ENCODE results near the gene NKX1-2. TPM values are rescaled to one million over a fixed set of nuclear protein-coding genes. Genes with fewer than 3 reads are reported as not detected.

NKX1-2 gene
- total RNA-seq, 1 experiment from 2014 or later = 0.36 TPM

DNA sequence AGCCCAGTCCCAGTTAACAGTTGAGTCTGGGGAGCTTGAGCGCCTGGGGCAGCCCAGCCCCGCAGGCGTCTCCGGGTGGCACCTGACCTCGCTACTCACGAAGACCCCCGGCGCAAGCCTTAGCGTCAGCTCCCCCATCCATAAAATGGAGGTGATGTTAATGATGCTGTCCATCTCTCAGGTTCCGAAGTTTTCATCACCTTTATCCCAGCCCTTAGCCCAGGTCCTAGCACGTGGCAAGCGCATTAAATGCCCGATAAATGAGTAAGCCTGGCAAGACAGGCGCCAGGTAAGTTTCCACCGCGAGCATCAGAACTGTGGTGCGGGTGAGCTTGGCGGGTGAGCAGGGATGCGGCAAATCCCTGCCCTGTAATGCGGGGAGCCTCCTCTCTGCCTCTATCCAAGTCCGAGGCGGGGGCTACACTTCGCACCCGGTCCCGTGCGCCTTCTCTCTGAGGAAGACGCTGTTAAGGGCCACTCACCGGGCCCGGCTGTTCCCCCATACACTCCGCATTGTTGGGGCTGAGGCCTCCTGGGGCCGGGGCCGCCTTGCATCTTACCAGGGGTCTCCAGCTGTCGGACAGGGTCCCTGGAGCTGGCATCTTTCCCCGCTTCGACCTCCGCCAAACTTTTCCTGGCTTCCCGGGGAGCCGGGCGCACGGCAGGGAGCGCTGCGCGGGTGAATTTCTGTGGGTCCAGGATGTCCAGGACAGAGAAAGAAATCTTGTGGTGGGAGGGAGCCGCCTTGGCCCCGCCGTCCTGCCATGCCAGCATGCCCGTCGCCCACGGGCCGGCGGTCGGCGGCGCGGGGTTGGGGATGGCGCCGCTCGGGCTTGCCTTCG lies 444 bp downstream of the NKX1-2 start:
- H4K20me1 ChIP-seq (ENCODE audit: low read length) = no peaks in the 10 kb centered on the region
- ATAC-seq (peak; percentile 27; the same call in 1 of the 2 replicates), DNase-seq (peak; percentile 39)
- H3F3A ChIP-seq (ENCODE audit: low read length, unreplicated experiment) = no peaks in the 10 kb centered on the region
- CTCF ChIA-PET = no interaction called here
- H3K4me3 ChIP-seq (ENCODE audit: low read length) = peak overlapping the region; percentile 59
- H3K27me3 ChIP-seq (ENCODE audit: low read length) = peaks cover 34% of the 10 kb centered on the region
- H3K79me2 ChIP-seq (ENCODE audit: low read length) = no peaks in the 10 kb centered on the region
- POLR2A ChIA-PET (ENCODE audit: unreplicated experiment) = no interaction called here
- no peaks in the 10 kb centered on the region for H3K9me2 ChIP-seq (replicated peaks; ENCODE audit: low read length)
- H3K27ac ChIP-seq (ENCODE audit: low read length) = no peak overlapping the region
- peak overlapping the region; percentile 79 for H3K4me2 ChIP-seq (ENCODE audit: low read length)
- peaks cover 3% of the 10 kb centered on the region; the same call in 1 of the 2 replicates for H3K4me1 ChIP-seq (ENCODE audit: insufficient read depth, low read length)
- H3K9ac ChIP-seq (ENCODE audit: low read length) = no peak overlapping the region
- TF ChIP-seq EZH2phosphoT487 (IDR thresholded peaks at IDR 0.05; ENCODE audit: borderline replicate concordance, low read length) (0 out of 2 replicates have a peak, but pooled peaks have one; percentile 54), EZH2 (IDR thresholded peaks at IDR 0.05; ENCODE audit: low read length, unreplicated experiment) (no peak)
- no peaks in the 10 kb centered on the region for H3K9me3 ChIP-seq (ENCODE audit: low read length)
- intact Hi-C loops (cut with micrococcal nuclease) = no loop called here
- no peaks in the 10 kb centered on the region for H3K36me3 ChIP-seq (ENCODE audit: low read depth, low read length)
- no TSS peak for BruUV-seq (replicated peaks)
- H2AFZ ChIP-seq (ENCODE audit: low read length) = no peak overlapping the region

DNA sequence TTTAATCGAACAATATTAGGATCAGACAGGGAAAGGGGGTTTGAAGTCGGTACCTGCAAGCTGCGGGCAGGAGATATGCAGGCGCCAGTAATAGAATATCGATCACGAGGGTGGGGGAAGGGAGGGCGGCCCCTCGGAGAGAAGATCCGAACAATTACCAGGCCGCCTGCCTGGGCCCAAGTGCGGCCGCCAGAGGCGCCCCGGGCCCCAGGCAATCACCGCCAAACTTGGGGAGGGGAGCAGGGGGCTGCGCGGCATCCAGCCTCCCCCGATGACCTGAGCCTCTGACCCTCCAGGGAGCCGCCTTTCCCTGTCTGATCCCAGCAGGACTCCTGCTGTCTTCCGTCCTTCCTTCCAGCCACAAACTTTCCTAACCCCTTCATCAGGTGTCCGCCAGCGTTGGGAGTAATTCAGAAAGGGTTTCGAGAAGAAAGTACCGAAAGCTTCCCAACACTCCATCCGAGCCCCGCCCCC lies 1.1 kb downstream of the NKX1-2 start:
- H3K27me3 ChIP-seq (ENCODE audit: low read length) = peaks cover 30% of the 10 kb centered on the region
- H3F3A ChIP-seq (ENCODE audit: low read length, unreplicated experiment) = no peaks in the 10 kb centered on the region
- H3K9me3 ChIP-seq (ENCODE audit: low read length) = no peaks in the 10 kb centered on the region
- ATAC-seq (no peak), DNase-seq (no peak)
- intact Hi-C loops (cut with micrococcal nuclease) = no loop called here
- POLR2A ChIA-PET (ENCODE audit: unreplicated experiment) = no interaction called here
- H3K9ac ChIP-seq (ENCODE audit: low read length) = no peak overlapping the region
- H2AFZ ChIP-seq (ENCODE audit: low read length) = no peak overlapping the region
- BruUV-seq (replicated peaks) = no TSS peak
- no peaks in the 10 kb centered on the region for H3K79me2 ChIP-seq (ENCODE audit: low read length)
- H3K4me2 ChIP-seq (ENCODE audit: low read length) = peak overlapping the region; percentile 79; the same call in 1 of the 2 replicates
- CTCF ChIA-PET = no interaction called here
- peak overlapping the region; percentile 59; the same call in 1 of the 2 replicates for H3K4me3 ChIP-seq (ENCODE audit: low read length)
- H4K20me1 ChIP-seq (ENCODE audit: low read length) = no peaks in the 10 kb centered on the region
- H3K4me1 ChIP-seq (ENCODE audit: insufficient read depth, low read length) = peaks cover 3% of the 10 kb centered on the region; the same call in 1 of the 2 replicates
- H3K9me2 ChIP-seq (replicated peaks; ENCODE audit: low read length) = no peaks in the 10 kb centered on the region
- TF ChIP-seq EZH2phosphoT487 (IDR thresholded peaks at IDR 0.05; ENCODE audit: borderline replicate concordance, low read length) (no peak), CTCF (conservative IDR thresholded peaks at IDR 0.05; ENCODE audit: low read depth, low read length) (no peak), EZH2 (IDR thresholded peaks at IDR 0.05; ENCODE audit: low read length, unreplicated experiment) (no peak)
- no peaks in the 10 kb centered on the region for H3K36me3 ChIP-seq (ENCODE audit: low read depth, low read length)
- no peak overlapping the region for H3K27ac ChIP-seq (ENCODE audit: low read length)

- CTCF ChIA-PET = no interaction called here
- ATAC-seq = no peak
- peaks cover 3% of the 10 kb centered on the region; the same call in 1 of the 2 replicates for H3K4me1 ChIP-seq (ENCODE audit: insufficient read depth, low read length)
- H3K9me3 ChIP-seq (ENCODE audit: low read length) = no peaks in the 10 kb centered on the region
- H3K4me2 ChIP-seq (ENCODE audit: low read length) = no peak overlapping the region
- peaks cover 27% of the 10 kb centered on the region for H3K27me3 ChIP-seq (ENCODE audit: low read length)
- no TSS peak for BruUV-seq (replicated peaks)
- H3K9me2 ChIP-seq (replicated peaks; ENCODE audit: low read length) = no peaks in the 10 kb centered on the region
- no peak for DNase-seq
- intact Hi-C loops (cut with micrococcal nuclease) = no loop called here
- POLR2A ChIA-PET (ENCODE audit: unreplicated experiment) = no interaction called here
- no peaks in the 10 kb centered on the region for H3K36me3 ChIP-seq (ENCODE audit: low read depth, low read length)
- no peak overlapping the region for H2AFZ ChIP-seq (ENCODE audit: low read length)
- TF ChIP-seq EZH2 (IDR thresholded peaks at IDR 0.05; ENCODE audit: low read length, unreplicated experiment) = no peak
- TF ChIP-seq CTCF (conservative IDR thresholded peaks at IDR 0.05; ENCODE audit: low read depth, low read length) = no peak
- no peak for TF ChIP-seq EZH2phosphoT487 (IDR thresholded peaks at IDR 0.05; ENCODE audit: borderline replicate concordance, low read length)
- H3F3A ChIP-seq (ENCODE audit: low read length, unreplicated experiment) = no peaks in the 10 kb centered on the region
- H4K20me1 ChIP-seq (ENCODE audit: low read length) = no peaks in the 10 kb centered on the region
- no peak overlapping the region for H3K27ac ChIP-seq (ENCODE audit: low read length)
- H3K4me3 ChIP-seq (ENCODE audit: low read length) = no peak overlapping the region
- no peak overlapping the region for H3K9ac ChIP-seq (ENCODE audit: low read length)
- H3K79me2 ChIP-seq (ENCODE audit: low read length) = no peaks in the 10 kb centered on the region
Measured at GRCh38 chr10:124447751-124448466, 1.9 kb downstream of the NKX1-2 start.
